PFSK-1 (cell line): ENCODE results near the gene SEC14L1.

Experiments
- POLR2AphosphoS5 ChIP-seq: IDR thresholded peaks from 2 replicates; pipeline ENCODE4 v1.6.1; 2012; ENCODE audit warnings: low read depth, mild to moderate bottlenecking, control low read depth, low read length, moderate library complexity
- TAF1 ChIP-seq: IDR thresholded peaks from 2 replicates; pipeline ENCODE4 v1.6.1; 2012; ENCODE audit warnings: low read length, control low read depth, borderline replicate concordance; ENCODE audit not compliant: insufficient read depth

DNA sequence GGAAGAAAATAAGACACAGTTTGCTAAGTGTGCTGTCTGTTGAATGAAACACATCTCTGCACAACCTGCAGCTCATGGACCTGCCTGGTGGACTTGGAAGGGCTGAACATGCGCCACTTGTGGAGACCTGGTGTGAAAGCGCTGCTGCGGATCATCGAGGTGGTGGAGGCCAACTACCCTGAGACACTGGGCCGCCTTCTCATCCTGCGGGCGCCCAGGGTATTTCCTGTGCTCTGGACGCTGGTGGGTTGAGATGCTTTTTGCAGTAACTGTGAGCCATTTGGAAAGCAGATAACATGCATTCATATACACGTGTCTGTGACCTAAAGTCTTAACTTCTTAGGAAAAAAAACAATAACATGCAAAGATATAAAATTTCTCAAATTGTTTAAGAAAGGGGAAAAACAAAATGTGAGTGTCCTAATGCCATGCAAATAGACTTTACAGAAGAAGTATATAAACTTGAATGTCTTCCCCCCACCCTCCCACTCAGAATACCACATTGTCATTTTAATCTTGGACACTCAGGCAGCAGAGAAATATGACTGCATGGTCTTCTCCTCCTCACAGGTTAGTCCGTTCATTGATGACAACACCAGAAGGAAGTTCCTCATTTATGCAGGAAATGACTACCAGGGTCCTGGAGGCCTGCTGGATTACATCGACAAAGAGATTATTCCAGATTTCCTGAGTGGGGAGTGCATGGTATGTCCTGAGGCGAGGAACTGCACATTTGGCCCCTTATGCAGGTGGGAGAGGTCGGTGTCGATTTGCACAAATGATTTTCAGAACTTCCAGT is 65.6 kb downstream of the SEC14L1 start:
- TF ChIP-seq POLR2AphosphoS5 (no peak), TAF1 (peak; percentile 31; the same call in 1 of the 2 replicates)
